ENCODE results near the gene IGSF9.

Gene IGSF9

GRCh38 chr1:159960721-159961381, 15.4 kb upstream of the IGSF9 start:
- TF ChIP-seq CTCF (IDR thresholded peaks at IDR 0.05): no peak

- TF ChIP-seq CTCF (IDR thresholded peaks at IDR 0.05): no peak
Observed at GRCh38 chr1:159959451-159959850, 14.0 kb upstream of the IGSF9 start.

- TF ChIP-seq CTCF (IDR thresholded peaks at IDR 0.05): no peak
Observed at GRCh38 chr1:159958719-159959380, 13.4 kb upstream of the IGSF9 start.

GRCh38 chr1:159957824-159958268, 12.4 kb upstream of the IGSF9 start:
- no peak; the same call in 1 of the 2 replicates for TF ChIP-seq CTCF (IDR thresholded peaks at IDR 0.05)

- TF ChIP-seq CTCF (IDR thresholded peaks at IDR 0.05): no peak
Observed at GRCh38 chr1:159955456-159955855, 10.0 kb upstream of the IGSF9 start.

GRCh38 chr1:159953536-159954515, 8.4 kb upstream of the IGSF9 start, which contains the start of gene SLAMF9:
Gene SLAMF9 (minus strand): TSS chr1:159954237. CDS start chr1:159954137, 100 bp downstream.
- TF ChIP-seq CTCF (IDR thresholded peaks at IDR 0.05): no peak

- no peak for TF ChIP-seq CTCF (IDR thresholded peaks at IDR 0.05)
Observed at GRCh38 chr1:159952932-159953331, 7.5 kb upstream of the IGSF9 start.

Data from LNCAP (cell line).